Activated CD4-positive, alpha-beta T cell treated with anti-CD3 and anti-CD28 coated beads, Interleukin-2, Interleukin-6, amounts not matched to agents 100 ng/mL and 50 ng/mL, durations not matched to agents 16 hours and 8 hours (primary cell): ENCODE results near the gene FOXP1.
A peak's percentile ranks its signal among the peaks of the same experiment; 100 is the strongest.

ENCODE experiments used
- DNase-seq: peaks from one replicate; pipeline ENCODE4 v3.0.0-alpha.2; 2020

FOXP1 gene

GRCh38 chr3:71478568-71478967 lies 105.0 kb downstream of the FOXP1 start:
- DNase-seq = peak; percentile 49

DNA sequence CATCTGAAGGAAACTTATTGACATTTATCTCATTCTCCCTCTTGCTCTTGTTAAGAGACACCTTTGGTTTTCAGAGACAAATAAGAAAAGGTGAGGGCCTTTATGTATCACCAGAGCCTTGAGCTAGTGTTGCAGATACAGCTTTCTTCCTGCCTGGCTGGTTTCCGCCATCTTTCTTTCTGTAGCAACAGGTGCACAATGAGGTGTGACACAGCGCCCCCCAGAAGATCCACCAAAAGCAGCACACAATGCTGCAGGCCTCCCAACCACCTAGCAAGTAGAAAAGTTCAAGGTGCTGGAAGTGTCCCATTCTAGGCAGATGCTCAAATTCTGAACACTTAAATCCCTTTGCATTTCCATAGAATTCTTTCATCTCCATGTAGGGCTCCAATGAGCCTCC lies 106.6 kb downstream of the FOXP1 start:
- DNase-seq = no peak

- no peak for DNase-seq
Observed at GRCh38 chr3:71469138-71469435, 114.4 kb downstream of the FOXP1 start.

GRCh38 chr3:71468311-71469137 lies 115.0 kb downstream of the FOXP1 start:
- no peak for DNase-seq

DNA sequence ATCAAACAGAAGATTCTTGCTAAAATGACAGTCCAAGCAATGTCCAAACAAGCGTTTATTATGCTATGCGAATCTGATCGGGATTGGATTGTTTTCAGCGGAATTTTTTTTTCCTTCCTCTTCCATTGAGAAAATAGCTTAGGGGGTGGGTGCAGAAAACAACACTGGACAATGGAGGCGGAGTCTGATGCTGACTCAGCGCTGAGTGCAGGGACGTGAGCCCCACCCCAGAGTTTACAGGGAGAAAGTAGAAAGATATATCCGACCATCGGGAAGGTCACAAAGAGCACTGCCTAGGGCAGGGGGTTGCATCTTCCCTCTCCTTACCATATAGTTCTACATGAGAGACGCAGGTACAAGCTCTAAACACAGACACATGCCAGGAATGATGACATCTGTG lies 117.0 kb downstream of the FOXP1 start:
- DNase-seq = no peak

- no peak for DNase-seq
Observed at GRCh38 chr3:71465371-71466036, 118.0 kb downstream of the FOXP1 start.

- no peak for DNase-seq
Observed at GRCh38 chr3:71464613-71465012, 118.9 kb downstream of the FOXP1 start.

GRCh38 chr3:71463617-71464016 lies 119.9 kb downstream of the FOXP1 start:
- no peak for DNase-seq

- no peak for DNase-seq
Observed at GRCh38 chr3:71462586-71462985, 120.9 kb downstream of the FOXP1 start.

GRCh38 chr3:71461749-71462483 lies 121.6 kb downstream of the FOXP1 start:
- DNase-seq = no peak

GRCh38 chr3:71461114-71461513 lies 122.4 kb downstream of the FOXP1 start:
- peak; percentile 62 for DNase-seq

DNA sequence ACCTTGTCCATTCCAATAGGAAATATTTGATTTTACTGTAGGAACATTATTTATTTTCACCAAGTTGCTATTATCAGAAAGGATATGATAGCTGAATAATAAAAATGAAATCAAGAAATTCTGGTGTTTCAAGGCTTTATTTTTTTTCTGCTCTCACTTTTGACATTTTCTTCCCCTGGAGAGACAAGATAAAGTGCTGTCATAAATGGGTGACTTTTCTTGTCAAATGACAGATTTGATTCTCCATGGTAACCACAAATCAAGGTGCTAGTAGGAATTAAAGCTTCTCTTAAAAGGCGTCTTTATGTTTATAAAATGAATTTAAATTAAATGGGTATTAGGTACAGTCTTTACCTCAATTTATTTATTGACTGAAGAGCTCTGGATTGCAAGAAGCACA lies 124.6 kb downstream of the FOXP1 start:
- no peak for DNase-seq

GRCh38 chr3:71456826-71457225 lies 126.7 kb downstream of the FOXP1 start:
- DNase-seq = no peak

DNA sequence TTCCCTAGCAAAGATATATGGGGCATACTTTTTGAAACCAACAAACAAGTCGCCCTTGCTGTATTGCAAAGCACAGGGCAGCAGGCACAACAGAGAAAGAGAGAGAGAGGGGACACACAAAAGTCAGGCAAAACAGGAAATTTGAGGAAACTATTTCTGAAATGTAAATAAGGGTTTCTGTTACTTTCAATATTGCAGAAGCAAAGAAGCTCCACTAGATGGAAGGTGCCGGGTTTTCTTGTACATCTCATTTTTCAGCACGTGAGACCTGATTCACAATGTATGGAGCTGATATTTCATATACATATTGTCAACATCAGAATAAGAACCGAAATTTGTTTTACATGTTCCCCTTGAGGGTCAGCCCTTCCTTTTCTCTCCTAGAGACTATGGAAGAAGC lies 127.4 kb downstream of the FOXP1 start:
- DNase-seq = peak; percentile 30

- peak; percentile 41 for DNase-seq
Observed at GRCh38 chr3:71454512-71455403, 128.8 kb downstream of the FOXP1 start.

- DNase-seq = no peak
Observed at GRCh38 chr3:71453822-71454511, 129.6 kb downstream of the FOXP1 start.

DNA sequence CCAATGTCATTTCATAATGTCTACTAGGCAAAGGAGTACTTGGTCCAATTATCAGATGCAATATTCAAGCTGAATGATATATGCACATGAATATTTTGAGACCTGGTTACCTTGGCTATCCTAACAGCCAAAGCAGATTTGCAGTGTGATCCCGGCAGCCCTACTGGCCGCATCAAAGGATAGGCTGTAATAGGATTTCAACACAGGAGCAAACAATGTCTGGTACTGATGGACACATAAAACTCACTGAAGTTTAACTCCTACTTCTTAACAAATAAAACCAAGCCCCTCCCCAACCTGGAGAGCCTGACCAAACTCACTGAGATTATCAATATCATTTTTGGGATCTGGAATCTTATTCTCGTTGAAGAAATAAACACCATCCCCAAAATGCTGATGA lies 130.2 kb downstream of the FOXP1 start:
- DNase-seq = no peak

GRCh38 chr3:71451812-71452211 lies 131.7 kb downstream of the FOXP1 start:
- no peak for DNase-seq

GRCh38 chr3:71451060-71451459 lies 132.5 kb downstream of the FOXP1 start:
- no peak for DNase-seq

GRCh38 chr3:71450162-71450561 lies 133.4 kb downstream of the FOXP1 start:
- no peak for DNase-seq

GRCh38 chr3:71447803-71448202 lies 135.7 kb downstream of the FOXP1 start:
- DNase-seq = peak; percentile 57

GRCh38 chr3:71447197-71447596 lies 136.3 kb downstream of the FOXP1 start:
- DNase-seq = no peak
